ENCODE data around the gene NFATC1. TPM values are rescaled to one million over a fixed set of nuclear protein-coding genes. Genes with fewer than 3 reads are reported as not detected.
A peak's percentile ranks its signal among the peaks of the same experiment; 100 is the strongest.

Gene NFATC1
- total RNA-seq, 1 donor from 2014 or later = 6.1 TPM

- Mint-ChIP-seq H3K27me3 (peaks cover 22% of the 10 kb centered on the region), H3K4me1 (ENCODE audit: unreplicated experiment) (peaks cover 5% of the 10 kb centered on the region), H3K9me3 (no peaks in the 10 kb centered on the region), H3K27ac (no peak overlapping the region), H3K36me3 (no peaks in the 10 kb centered on the region), H3K4me3 (no peak overlapping the region)
- no peak for DNase-seq (ENCODE audit: extremely low spot score, unreplicated experiment)
- no peak for TF ChIP-seq CTCF (conservative IDR thresholded peaks at IDR 0.05)
Measured at GRCh38 chr18:79529991-79530390, 134.3 kb downstream of the NFATC1 start.

- H3K27ac Mint-ChIP-seq = no peak overlapping the region
- H3K4me3 Mint-ChIP-seq = no peak overlapping the region
- peaks cover 5% of the 10 kb centered on the region for H3K4me1 Mint-ChIP-seq (ENCODE audit: unreplicated experiment)
- H3K9me3 Mint-ChIP-seq = no peaks in the 10 kb centered on the region
- peaks cover 28% of the 10 kb centered on the region for H3K27me3 Mint-ChIP-seq
- TF ChIP-seq CTCF (conservative IDR thresholded peaks at IDR 0.05) = no peak
- H3K36me3 Mint-ChIP-seq = no peaks in the 10 kb centered on the region
- DNase-seq (ENCODE audit: extremely low spot score, unreplicated experiment) = no peak
Measured at GRCh38 chr18:79530821-79531220, 135.1 kb downstream of the NFATC1 start.

- Mint-ChIP-seq H3K27ac (no peak overlapping the region), H3K27me3 (peaks cover 32% of the 10 kb centered on the region), H3K36me3 (no peaks in the 10 kb centered on the region), H3K4me3 (no peak overlapping the region), H3K4me1 (ENCODE audit: unreplicated experiment) (peaks cover 4% of the 10 kb centered on the region), H3K9me3 (no peaks in the 10 kb centered on the region)
- no peak for TF ChIP-seq CTCF (conservative IDR thresholded peaks at IDR 0.05)
- DNase-seq (ENCODE audit: extremely low spot score, unreplicated experiment) = no peak
Measured at GRCh38 chr18:79531386-79531785, 135.7 kb downstream of the NFATC1 start.

- no peaks in the 10 kb centered on the region for H3K4me1 Mint-ChIP-seq (ENCODE audit: unreplicated experiment)
Measured at GRCh38 chr18:79531926-79532312, 136.2 kb downstream of the NFATC1 start.

GRCh38 chr18:79532313-79533007 lies 136.7 kb downstream of the NFATC1 start:
- Mint-ChIP-seq H3K27ac (peak overlapping the region; percentile 13), H3K27me3 (peaks cover 36% of the 10 kb centered on the region)

More at GRCh38 chr18:79531926-79532312, 136.2 kb downstream of the NFATC1 start:
- Mint-ChIP-seq H3K36me3 (no peaks in the 10 kb centered on the region), H3K27ac (no peak overlapping the region), H3K27me3 (peaks cover 36% of the 10 kb centered on the region), H3K9me3 (no peaks in the 10 kb centered on the region), H3K4me3 (no peak overlapping the region)
- no peak for DNase-seq (ENCODE audit: extremely low spot score, unreplicated experiment)
- TF ChIP-seq CTCF (conservative IDR thresholded peaks at IDR 0.05) = no peak

More at GRCh38 chr18:79532313-79533007, 136.7 kb downstream of the NFATC1 start:
- Mint-ChIP-seq H3K36me3 (no peaks in the 10 kb centered on the region), H3K4me3 (no peak overlapping the region), H3K4me1 (ENCODE audit: unreplicated experiment) (no peaks in the 10 kb centered on the region), H3K9me3 (peaks cover under 1% of the 10 kb centered on the region)
- no peak for TF ChIP-seq CTCF (conservative IDR thresholded peaks at IDR 0.05)
- DNase-seq (ENCODE audit: extremely low spot score, unreplicated experiment) = no peak

Measured in type B pancreatic cell (in vitro differentiated cells).